NT2/D1 (cell line): ENCODE results near the gene KRT83.

ENCODE experiments used
- DNase-seq: peaks from one replicate; pipeline ENCODE4 v3.0.0-alpha.2; 2011; ENCODE audit warnings: low read depth, low spot score
- H3K27me3 ChIP-seq: 2 replicates; pipeline ENCODE4 v1.6.0; 2011; ENCODE audit warnings: mild to moderate bottlenecking; ENCODE audit not compliant: insufficient read length, insufficient read depth
- H3K36me3 ChIP-seq: 2 replicates; pipeline ENCODE4 v1.6.1; 2011; ENCODE audit warnings: mild to moderate bottlenecking, low read length, mixed read lengths; ENCODE audit not compliant: insufficient read depth, insufficient read length
- H3K4me1 ChIP-seq: 2 replicates; pipeline ENCODE4 v1.5.1; 2011; ENCODE audit not compliant: insufficient read depth, insufficient read length
- H3K4me3 ChIP-seq: 2 replicates; pipeline ENCODE4 v1.5.1; 2011; ENCODE audit warnings: low read depth; ENCODE audit not compliant: insufficient read length
- H3K9ac ChIP-seq: 2 replicates; pipeline ENCODE4 v1.6.0; 2011; ENCODE audit warnings: low read depth; ENCODE audit not compliant: insufficient read length
- H3K9me3 ChIP-seq: 2 replicates; pipeline ENCODE4 v1.5.1; 2011; ENCODE audit warnings: mild to moderate bottlenecking, low read length; ENCODE audit not compliant: insufficient read depth
- SUZ12 ChIP-seq: IDR thresholded peaks from 2 replicates; pipeline ENCODE4 v1.6.1; 2011; ENCODE audit not compliant: insufficient read length, insufficient read depth; ENCODE audit errors: extremely low read depth
- YY1 ChIP-seq: IDR thresholded peaks from 2 replicates; pipeline ENCODE4 v1.6.1; 2011; ENCODE audit not compliant: insufficient read length, insufficient read depth
- ZNF274 ChIP-seq: IDR thresholded peaks from 2 replicates; pipeline ENCODE4 v1.6.1; 2011; ENCODE audit warnings: mild to moderate bottlenecking, low read depth, low read length

KRT83 gene

GRCh38 chr12:52358575-52359350 is 37.6 kb upstream of the KRT83 start:
- Histone ChIP-seq H3K9ac (no peak overlapping the region), H3K4me3 (no peak overlapping the region), H3K36me3 (no peaks in the 10 kb centered on the region), H3K9me3 (no peaks in the 10 kb centered on the region), H3K27me3 (no peaks in the 10 kb centered on the region), H3K4me1 (peaks cover 7% of the 10 kb centered on the region)
- no peak for DNase-seq
- TF ChIP-seq YY1, result no peak
- no peak for TF ChIP-seq ZNF274
- no peak for TF ChIP-seq SUZ12

GRCh38 chr12:52356762-52357580 is 35.8 kb upstream of the KRT83 start:
- Histone ChIP-seq H3K4me1 (peaks cover 7% of the 10 kb centered on the region), H3K9me3 (no peaks in the 10 kb centered on the region), H3K36me3 (no peaks in the 10 kb centered on the region), H3K4me3 (no peak overlapping the region), H3K9ac (no peak overlapping the region), H3K27me3 (peaks cover 4% of the 10 kb centered on the region)
- TF ChIP-seq ZNF274, result no peak
- TF ChIP-seq SUZ12, result no peak
- no peak for TF ChIP-seq YY1
- DNase-seq, result no peak

- TF ChIP-seq YY1 (no peak), SUZ12 (no peak), ZNF274 (no peak)
- Histone ChIP-seq H3K36me3 (no peaks in the 10 kb centered on the region), H3K27me3 (peaks cover 4% of the 10 kb centered on the region), H3K9ac (no peak overlapping the region), H3K4me1 (peaks cover 7% of the 10 kb centered on the region), H3K4me3 (no peak overlapping the region), H3K9me3 (no peaks in the 10 kb centered on the region)
- DNase-seq, result no peak
Observed at GRCh38 chr12:52356031-52356761, 35.0 kb upstream of the KRT83 start.

GRCh38 chr12:52355176-52355575 is 34.0 kb upstream of the KRT83 start:
- H3K36me3 ChIP-seq, result no peaks in the 10 kb centered on the region
- TF ChIP-seq YY1 (no peak), SUZ12 (no peak), ZNF274 (no peak)
- H3K9ac ChIP-seq, result no peak overlapping the region
- no peak overlapping the region for H3K4me3 ChIP-seq
- H3K27me3 ChIP-seq, result peaks cover 4% of the 10 kb centered on the region
- DNase-seq, result no peak
- H3K4me1 ChIP-seq, result peaks cover 7% of the 10 kb centered on the region
- no peaks in the 10 kb centered on the region for H3K9me3 ChIP-seq

- H3K36me3 ChIP-seq, result no peaks in the 10 kb centered on the region
- no peak for TF ChIP-seq ZNF274
- TF ChIP-seq SUZ12, result no peak
- TF ChIP-seq YY1, result no peak
- no peak for DNase-seq
- H3K9ac ChIP-seq, result no peak overlapping the region
- peaks cover 7% of the 10 kb centered on the region for H3K4me1 ChIP-seq
- H3K9me3 ChIP-seq, result no peaks in the 10 kb centered on the region
- H3K4me3 ChIP-seq, result no peak overlapping the region
- H3K27me3 ChIP-seq, result peaks cover 4% of the 10 kb centered on the region
Observed at GRCh38 chr12:52354200-52354599, 33.0 kb upstream of the KRT83 start.

- Histone ChIP-seq H3K9me3 (no peaks in the 10 kb centered on the region), H3K9ac (no peak overlapping the region), H3K4me1 (peaks cover 3% of the 10 kb centered on the region), H3K4me3 (no peak overlapping the region), H3K36me3 (no peaks in the 10 kb centered on the region), H3K27me3 (peaks cover 4% of the 10 kb centered on the region)
- TF ChIP-seq YY1 (no peak), SUZ12 (no peak), ZNF274 (no peak)
- DNase-seq, result no peak
Observed at GRCh38 chr12:52353766-52354165, 32.6 kb upstream of the KRT83 start.
